Astrocyte (in vitro differentiated cells and primary cell): ENCODE results near the gene SIN3B. TPM values are rescaled to one million over a fixed set of nuclear protein-coding genes. Genes with fewer than 3 reads are reported as not detected.

Experiments used
- DNase-seq: peaks from one replicate; pipeline ENCODE4 v3.0.0-alpha.2; 2010; ENCODE audit warnings: low read depth
- FAIRE-seq: peaks from 2 replicates; lab custom pipeline; 2011; peaks lifted over from hg19 to GRCh38; lab: Jason Lieb, UNC
- H2AFZ ChIP-seq: 2 replicates; pipeline ENCODE4 v1.6.0; 2012; ENCODE audit warnings: low read depth, low read length, inconsistent platforms
- H3K27ac ChIP-seq: 2 replicates; pipeline ENCODE4 v1.5.1; 2011; ENCODE audit warnings: low read depth, low read length, inconsistent platforms
- H3K27me3 ChIP-seq: 2 replicates; pipeline ENCODE4 v1.6.0; 2011; ENCODE audit warnings: low read length, inconsistent platforms; ENCODE audit not compliant: insufficient read depth
- H3K36me3 ChIP-seq: 2 replicates; pipeline ENCODE4 v1.5.1; 2011; ENCODE audit warnings: low read length, inconsistent platforms; ENCODE audit not compliant: insufficient read depth
- H3K4me1 ChIP-seq: 2 replicates; pipeline ENCODE4 v1.5.1; 2011; ENCODE audit warnings: low read length, inconsistent platforms; ENCODE audit not compliant: insufficient read depth
- H3K4me2 ChIP-seq: 2 replicates; pipeline ENCODE4 v1.6.0; 2012; ENCODE audit warnings: low read length, inconsistent platforms
- H3K4me3 ChIP-seq: 2 replicates; pipeline ENCODE4 v1.5.1; 2011; ENCODE audit warnings: low read depth, mild to moderate bottlenecking, low read length, inconsistent platforms; ENCODE audit not compliant: insufficient read depth
- H3K79me2 ChIP-seq: 2 replicates; pipeline ENCODE4 v1.6.0; 2012; ENCODE audit warnings: mild to moderate bottlenecking, low read length, inconsistent platforms; ENCODE audit not compliant: insufficient read depth
- H3K9ac ChIP-seq: 2 replicates; pipeline ENCODE4 v1.6.0; 2012; ENCODE audit warnings: mild to moderate bottlenecking, low read length, inconsistent platforms
- H3K9me3 ChIP-seq: 2 replicates; pipeline ENCODE4 v1.5.1; 2012; ENCODE audit warnings: low read depth, mild to moderate bottlenecking, low read length, inconsistent platforms; ENCODE audit not compliant: insufficient read depth
- H4K20me1 ChIP-seq: 2 replicates; pipeline ENCODE4 v1.6.0; 2012; ENCODE audit warnings: low read length, inconsistent platforms; ENCODE audit not compliant: insufficient read depth
- H3K27ac Mint-ChIP-seq: one replicate; pipeline ENCODE4 v1.8.0; 2021; ENCODE audit warnings: mild to moderate bottlenecking, mixed read lengths; ENCODE audit not compliant: unreplicated experiment
- H3K27me3 Mint-ChIP-seq: one replicate; pipeline ENCODE4 v1.8.0; 2021; ENCODE audit warnings: low read depth, mixed read lengths; ENCODE audit not compliant: unreplicated experiment
- H3K36me3 Mint-ChIP-seq: one replicate; pipeline ENCODE4 v1.8.0; 2021; ENCODE audit warnings: low read depth, mixed read lengths; ENCODE audit not compliant: unreplicated experiment
- H3K4me1 Mint-ChIP-seq: one replicate; pipeline ENCODE4 v1.8.0; 2021; ENCODE audit warnings: low read depth, mixed read lengths; ENCODE audit not compliant: unreplicated experiment
- H3K4me3 Mint-ChIP-seq: one replicate; pipeline ENCODE4 v1.8.0; 2021; ENCODE audit warnings: mild to moderate bottlenecking, moderate library complexity, mixed read lengths; ENCODE audit not compliant: unreplicated experiment
- H3K9me3 Mint-ChIP-seq: one replicate; pipeline ENCODE4 v1.8.0; 2021; ENCODE audit warnings: mild to moderate bottlenecking, mixed read lengths; ENCODE audit not compliant: unreplicated experiment
- CTCF ChIP-seq: IDR thresholded peaks from 2 replicates; pipeline ENCODE4 v1.5.1; 2011; ENCODE audit warnings: low read depth, mild to moderate bottlenecking, inconsistent platforms, low read length, moderate library complexity; ENCODE audit not compliant: insufficient read depth
- EZH2 ChIP-seq: IDR thresholded peaks from 2 replicates; pipeline ENCODE4 v1.6.1; 2012; ENCODE audit warnings: mild to moderate bottlenecking, low read length, inconsistent platforms; ENCODE audit not compliant: insufficient read depth
- total RNA-seq: library from RNA; stranded (reverse); gene quantifications from 2 replicates; pipeline ENCODE4 v1.2.1, GENCODE V29; 2021

The SIN3B gene
- total RNA-seq, 1 donor from 2014 or later = 86.1 TPM

GRCh38 chr19:16899566-16900075, 70.4 kb downstream of the SIN3B start:
- Histone ChIP-seq H3K27ac (no peak overlapping the region), H3K9me3 (peaks cover 4% of the 10 kb centered on the region), H3K4me2 (no peak overlapping the region), H2AFZ (no peak overlapping the region), H3K36me3 (no peaks in the 10 kb centered on the region), H3K27me3 (peaks cover 5% of the 10 kb centered on the region), H3K9ac (no peak overlapping the region), H3K4me1 (peaks cover 2% of the 10 kb centered on the region), H3K79me2 (no peaks in the 10 kb centered on the region), H4K20me1 (no peaks in the 10 kb centered on the region), H3K4me3 (no peak overlapping the region)
- Mint-ChIP-seq H3K36me3 (no peaks in the 10 kb centered on the region), H3K27me3 (peaks cover 11% of the 10 kb centered on the region), H3K4me1 (no peaks in the 10 kb centered on the region), H3K9me3 (peaks cover 4% of the 10 kb centered on the region), H3K27ac (no peak overlapping the region), H3K4me3 (no peak overlapping the region)
- FAIRE-seq (no peak), DNase-seq (no peak)
- no peak for TF ChIP-seq EZH2
- peak; percentile 37 for TF ChIP-seq CTCF

GRCh38 chr19:16901491-16902175, 72.4 kb downstream of the SIN3B start:
- peaks cover 4% of the 10 kb centered on the region for H3K9me3 Mint-ChIP-seq

More at GRCh38 chr19:16901491-16902175, 72.4 kb downstream of the SIN3B start:
- Histone ChIP-seq H3K4me2 (no peak overlapping the region), H3K9ac (no peak overlapping the region), H3K4me3 (no peak overlapping the region), H3K9me3 (peaks cover 4% of the 10 kb centered on the region), H3K27ac (no peak overlapping the region), H3K36me3 (no peaks in the 10 kb centered on the region), H3K79me2 (no peaks in the 10 kb centered on the region), H3K4me1 (peaks cover under 1% of the 10 kb centered on the region), H4K20me1 (no peaks in the 10 kb centered on the region), H2AFZ (no peak overlapping the region), H3K27me3 (peaks cover 2% of the 10 kb centered on the region)
- H3K27me3 Mint-ChIP-seq = peaks cover 8% of the 10 kb centered on the region
- H3K4me3 Mint-ChIP-seq = no peak overlapping the region
- no peaks in the 10 kb centered on the region for H3K4me1 Mint-ChIP-seq
- DNase-seq (no peak), FAIRE-seq (no peak)
- H3K36me3 Mint-ChIP-seq = no peaks in the 10 kb centered on the region
- peak overlapping the region; percentile 41 for H3K27ac Mint-ChIP-seq
- no peak for TF ChIP-seq CTCF
- no peak for TF ChIP-seq EZH2
